CMK (cell line): Measurements from ENCODE around the gene SUSD6.
A peak's percentile ranks its signal among the peaks of the same experiment; 100 is the strongest.
"Not testable (repeated sequence)": the region's sequence is repeated elsewhere in the genome, so short reads cannot be mapped to it uniquely, and the experiment has no call there.

ENCODE experiments used
- DNase-seq: peaks from one replicate; pipeline ENCODE4 v3.0.0-alpha.2; 2010; ENCODE audit warnings: low read depth

The SUSD6 gene

DNA sequence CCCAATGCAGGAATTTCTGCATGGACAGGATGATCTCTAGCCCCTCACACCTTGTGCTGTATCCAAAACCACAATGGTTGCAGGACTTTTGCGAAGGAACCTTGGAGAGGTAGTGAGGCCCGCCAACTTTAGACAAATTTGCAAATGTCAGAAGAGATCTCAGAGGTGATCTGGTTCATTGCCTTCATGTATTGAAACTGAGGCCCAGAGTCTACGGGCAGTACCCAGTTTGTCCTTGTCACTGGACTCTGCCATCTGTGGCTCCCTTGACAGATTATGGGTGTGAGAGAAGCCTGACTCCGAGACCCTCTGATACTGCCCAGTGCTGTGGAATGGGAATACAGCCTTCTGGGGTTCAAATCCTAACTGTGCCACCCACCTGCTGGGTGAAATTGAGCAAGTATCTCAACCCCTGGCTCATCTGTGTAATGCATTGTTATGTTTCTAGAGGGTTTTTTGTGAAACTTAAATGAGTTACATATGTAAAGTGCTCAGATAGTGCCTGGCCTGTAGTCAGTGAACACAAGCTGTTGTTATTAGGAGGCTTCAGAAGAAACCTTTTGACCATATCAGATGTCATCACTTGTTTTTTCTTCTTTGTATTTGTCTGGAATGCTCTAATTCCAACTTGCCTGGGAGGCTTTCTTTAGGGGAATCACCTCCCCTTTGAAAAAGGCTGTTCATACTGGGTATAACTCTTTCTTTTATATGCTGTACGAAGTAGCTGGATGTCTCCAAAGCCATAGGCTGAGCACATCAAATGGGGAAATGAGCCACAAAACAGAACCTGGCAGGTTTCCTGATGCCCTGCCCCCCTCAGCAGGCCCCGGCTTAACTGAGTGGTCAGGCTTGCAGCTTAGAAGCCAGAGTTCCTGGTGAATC is 84.2 kb downstream of the SUSD6 start:
- no peak for DNase-seq

DNA sequence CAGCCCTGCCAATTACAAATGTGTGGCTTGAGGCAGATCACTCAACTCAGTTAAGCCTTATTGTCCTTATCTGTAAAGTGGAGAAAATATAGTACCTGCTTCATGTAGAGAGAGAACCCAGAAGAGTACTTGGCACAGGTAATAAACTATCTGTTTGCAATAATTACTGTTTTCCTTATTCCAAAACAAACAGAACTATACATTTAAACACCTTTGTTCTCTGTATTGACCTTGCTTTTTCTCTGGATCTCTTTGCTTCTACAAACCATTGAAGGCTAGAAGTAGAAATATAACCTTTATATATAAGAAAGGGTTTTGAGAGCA is 84.8 kb downstream of the SUSD6 start:
- no peak for DNase-seq

DNA sequence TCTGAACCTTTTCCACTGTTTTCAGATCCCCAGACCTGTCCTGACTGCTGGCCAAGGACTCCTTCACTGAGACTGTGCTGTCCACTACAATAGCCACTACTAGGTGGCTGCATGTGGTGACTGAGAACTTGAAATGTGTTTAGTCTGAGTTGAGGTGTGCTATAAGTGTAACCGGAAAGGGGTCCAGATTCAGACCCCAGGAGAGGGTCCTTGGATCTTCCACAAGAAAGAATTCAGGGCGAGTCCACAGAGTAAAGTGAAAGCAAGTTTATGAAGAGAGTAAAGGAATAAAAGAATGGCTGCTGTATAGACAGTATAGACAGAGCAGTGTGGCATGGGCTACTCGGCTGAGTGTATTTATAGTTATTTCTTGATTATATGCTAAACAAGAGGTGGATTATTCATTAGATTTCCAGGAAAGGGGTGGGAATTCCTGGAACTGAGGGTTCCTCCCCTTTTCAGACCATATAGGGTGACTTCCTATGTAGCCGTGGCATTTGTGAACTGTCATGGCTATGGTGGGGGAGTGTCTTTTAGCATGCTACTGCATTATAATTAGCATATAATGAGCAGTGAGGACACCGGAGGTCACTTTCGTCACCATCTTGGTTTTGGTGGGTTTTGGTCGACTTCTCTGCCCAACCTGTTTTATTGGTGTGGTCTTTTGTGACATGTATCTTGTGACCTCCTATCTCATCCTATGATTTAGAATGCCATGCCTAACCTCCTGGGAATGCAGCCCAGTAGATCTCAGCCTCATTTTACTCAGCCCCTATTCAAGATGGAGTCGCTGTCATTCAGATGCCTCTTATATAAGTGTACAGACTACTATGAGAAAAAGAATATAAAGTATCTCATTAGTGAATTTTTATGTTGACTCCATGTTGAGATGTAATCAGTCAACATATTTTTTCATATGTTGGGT is 85.5 kb downstream of the SUSD6 start:
- peak; percentile 54 for DNase-seq

DNA sequence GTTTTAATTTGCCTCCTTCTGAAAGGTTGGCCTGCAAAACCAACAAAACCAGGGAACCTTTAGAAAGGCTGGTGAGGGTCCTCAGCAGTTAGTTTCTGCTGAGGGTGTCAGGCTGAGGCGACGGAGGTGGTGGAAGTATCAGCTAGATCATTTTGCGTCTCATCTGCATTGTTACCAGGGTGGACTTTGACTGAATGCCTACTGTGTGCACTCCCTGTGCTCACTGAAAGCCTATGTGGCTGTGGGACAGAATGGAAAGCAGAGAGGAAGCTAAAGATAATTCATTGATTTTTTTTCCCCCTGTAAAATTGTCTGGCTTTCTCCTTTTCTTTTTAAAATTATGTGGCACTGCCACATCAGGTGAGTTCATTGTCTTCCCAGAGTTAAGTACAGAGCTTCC is 87.2 kb downstream of the SUSD6 start:
- no peak for DNase-seq

DNA sequence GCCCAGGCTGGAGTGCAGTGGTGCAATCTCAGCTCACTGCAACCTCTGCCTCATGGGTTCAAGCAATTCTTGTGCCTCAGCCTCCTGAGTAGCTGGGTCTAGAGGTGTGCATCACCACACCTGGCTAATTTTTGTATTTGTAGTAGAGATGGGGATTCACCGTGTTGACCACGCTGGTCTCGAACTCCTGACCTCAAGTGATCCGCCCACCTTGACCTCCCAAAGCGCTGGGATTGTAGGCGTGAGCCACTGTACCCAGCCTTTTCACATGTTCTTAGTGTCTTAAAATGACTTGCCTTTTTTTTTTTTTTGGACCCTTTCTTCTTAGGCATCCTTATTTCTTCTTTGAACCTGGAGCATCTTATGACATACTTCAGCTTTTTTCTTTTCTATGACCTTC is 87.8 kb downstream of the SUSD6 start:
- not testable (repeated sequence) for DNase-seq

DNA sequence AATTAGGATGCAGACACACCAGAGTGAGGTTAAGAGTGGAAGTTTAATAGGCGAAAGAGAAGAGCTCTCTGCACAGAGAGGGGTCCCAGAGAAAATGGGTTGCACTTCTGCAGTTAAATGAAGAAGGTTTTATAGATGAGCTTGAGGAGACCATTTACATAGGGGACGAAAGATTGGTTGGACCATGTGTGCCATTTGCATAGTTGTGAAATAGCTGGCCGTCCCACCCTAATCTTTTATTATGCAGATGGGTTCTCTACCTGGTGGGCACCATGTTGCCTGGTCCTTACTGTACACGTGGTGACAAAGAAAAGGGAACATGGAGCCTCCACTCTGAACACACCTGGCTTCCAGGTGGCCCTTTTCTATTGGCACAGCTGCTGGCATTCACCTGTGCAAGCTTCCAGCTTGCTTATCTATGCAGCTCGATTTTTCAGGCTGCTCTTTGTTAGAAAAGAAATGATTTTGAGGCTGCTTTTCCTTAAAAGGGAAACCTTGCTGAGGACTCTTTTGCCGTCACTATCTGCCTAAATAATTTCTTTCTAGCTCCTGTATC is 88.4 kb downstream of the SUSD6 start:
- DNase-seq, result no peak

DNA sequence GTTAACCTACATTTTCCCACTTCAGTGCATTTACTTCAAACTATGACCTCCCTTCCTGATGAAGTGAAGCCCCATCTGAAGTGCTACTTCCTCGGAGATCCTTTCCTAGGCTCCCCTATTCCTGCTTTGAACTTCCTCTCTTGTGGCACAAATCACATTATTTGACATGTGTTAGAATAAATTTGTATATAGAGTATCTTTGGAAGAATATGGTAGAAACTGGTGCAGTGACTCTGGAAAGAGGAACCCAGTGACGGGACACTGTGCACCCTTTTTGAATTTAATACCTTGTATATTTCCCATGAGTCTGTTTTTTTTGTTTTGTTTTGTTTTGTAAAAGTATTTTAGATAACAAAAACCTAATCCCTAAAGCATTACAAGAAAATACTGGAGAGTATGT is 89.2 kb downstream of the SUSD6 start:
- no peak for DNase-seq

DNA sequence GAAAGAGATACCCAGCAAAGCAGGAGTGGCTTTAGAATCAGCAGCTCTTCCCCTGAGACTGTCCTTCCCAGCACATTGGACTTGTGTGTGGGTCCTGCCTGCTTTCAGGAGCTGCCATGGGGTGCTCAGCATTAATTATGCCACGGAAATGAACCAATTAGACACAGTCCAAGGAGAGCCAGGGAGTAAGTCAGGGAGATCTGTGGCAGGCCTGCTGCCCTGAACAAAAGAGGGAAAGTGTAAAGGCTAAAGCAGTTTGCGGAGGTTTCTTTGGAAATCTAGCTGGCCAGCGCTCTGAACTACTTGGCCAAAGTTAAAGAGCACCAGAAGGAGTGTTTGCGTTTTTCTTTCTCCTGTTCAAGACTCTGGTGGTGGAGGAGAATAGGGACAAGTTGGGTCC is 89.9 kb downstream of the SUSD6 start:
- no peak for DNase-seq

DNA sequence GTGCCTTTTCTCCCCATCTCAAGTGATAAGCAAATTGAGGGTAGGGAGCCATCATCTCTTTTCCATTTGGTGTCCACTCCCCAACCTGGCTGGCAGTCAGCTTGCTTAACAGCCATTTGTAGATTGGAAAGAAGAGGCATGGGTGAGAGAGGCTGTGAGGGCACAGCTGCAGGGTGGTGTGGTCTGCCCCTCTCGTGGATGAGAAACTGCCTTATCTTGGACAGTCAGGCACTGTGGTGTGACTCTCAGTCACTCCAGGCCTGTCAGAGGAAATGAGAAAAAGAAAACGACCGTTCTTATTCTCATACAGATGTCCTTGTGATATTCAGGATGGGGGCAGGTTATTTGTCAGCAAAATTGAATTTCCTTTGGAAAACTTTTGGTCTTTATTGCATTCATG is 90.5 kb downstream of the SUSD6 start:
- no peak for DNase-seq

DNA sequence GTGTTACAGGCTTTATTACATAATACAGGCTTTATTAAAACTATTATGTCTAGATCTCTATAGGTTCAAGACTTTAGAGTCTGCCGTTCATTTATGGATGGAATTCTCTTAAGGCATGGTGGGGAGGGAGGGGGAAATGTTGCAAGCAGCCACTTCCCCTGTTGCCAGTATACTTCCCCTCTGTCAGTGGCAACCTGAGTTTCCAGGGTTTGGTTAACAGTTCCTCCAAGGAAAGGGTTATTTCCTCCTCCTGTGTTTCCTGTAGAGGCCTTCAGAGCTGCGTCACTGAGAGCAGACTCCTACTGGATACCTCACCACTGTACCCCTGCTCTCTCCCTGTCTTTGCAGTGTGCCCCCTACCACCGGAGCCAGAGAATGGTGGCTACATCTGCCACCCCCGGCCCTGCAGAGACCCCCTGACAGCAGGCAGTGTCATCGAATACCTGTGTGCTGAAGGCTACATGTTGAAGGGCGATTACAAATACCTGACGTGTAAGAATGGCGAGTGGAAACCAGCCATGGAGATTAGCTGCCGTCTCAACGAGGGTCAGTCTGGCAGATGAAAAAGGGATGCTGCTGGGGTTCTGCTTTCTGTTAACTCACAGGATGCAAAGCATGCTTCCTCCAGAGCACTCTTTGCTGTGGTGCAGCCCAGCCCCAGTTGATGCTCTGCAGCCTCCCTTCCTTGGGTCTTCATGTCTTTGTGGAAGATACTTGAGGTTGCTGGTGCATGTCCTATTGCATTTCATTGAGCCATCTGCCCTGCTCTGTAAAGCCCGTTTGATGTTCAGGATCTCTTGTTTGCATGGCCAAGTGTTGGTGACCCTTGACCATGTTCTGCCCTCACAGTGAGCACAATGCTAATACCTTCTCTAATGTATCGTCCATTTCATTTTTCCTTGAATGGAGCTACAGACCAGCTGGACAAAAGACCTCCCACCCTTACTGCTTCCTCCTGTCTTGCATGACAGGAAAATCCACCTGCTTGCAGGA is 91.9 kb downstream of the SUSD6 start:
- no peak for DNase-seq

DNA sequence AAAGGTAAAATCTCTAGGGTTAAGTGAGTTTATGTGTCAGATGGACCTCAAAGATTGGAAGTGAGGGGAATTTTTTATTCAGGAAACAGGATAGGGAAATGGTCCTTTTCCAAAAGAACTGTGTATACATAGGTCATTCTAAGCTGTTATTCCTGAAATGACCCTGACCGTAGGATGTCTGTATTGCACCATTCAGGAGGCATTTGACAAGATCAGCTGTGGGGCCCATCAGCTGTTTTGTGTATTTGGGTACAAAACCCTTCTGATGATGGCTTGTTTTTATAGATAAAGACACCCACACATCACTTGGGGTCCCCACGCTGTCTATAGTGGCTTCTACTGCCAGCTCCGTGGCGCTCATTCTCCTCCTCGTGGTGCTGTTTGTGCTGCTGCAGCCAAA is 92.9 kb downstream of the SUSD6 start:
- DNase-seq, result no peak

DNA sequence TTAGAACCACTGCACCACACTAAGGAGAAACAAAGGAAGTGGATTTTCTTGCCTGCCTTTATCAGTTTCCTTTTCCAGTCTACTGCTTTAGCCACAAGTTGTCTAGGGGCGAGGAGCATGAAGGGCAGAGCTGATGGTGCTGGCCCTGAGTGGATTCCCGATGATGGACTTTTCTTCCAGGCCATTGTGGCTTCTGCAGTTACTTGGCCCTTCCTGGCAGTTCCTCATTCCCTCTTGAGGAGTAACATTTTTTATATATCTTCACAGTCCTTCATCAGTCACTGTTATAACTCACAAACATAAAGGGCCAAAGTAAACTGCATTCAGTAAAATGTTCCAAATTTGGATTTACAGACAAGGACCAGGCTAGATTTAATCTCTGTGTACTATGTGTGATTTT is 94.3 kb downstream of the SUSD6 start:
- DNase-seq, result no peak

DNA sequence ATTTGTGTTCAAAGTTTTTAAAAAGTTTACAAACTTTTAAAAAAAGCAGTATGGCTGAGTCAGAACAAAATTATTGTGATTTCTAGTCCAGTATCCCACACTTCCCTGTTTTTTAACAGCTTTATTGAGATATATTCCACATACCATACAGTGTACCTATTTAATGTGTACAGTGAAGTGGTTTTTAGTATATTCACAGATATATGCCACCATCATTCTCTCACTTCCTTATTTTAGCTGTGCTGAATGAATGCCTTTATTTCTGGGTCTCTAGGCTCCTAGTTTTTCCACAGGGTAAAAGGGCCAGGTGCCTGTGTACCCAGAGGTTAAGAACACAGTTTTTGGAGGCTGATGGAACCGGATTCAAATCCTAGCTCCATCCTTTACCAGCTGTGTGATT is 96.7 kb downstream of the SUSD6 start:
- no peak for DNase-seq

DNA sequence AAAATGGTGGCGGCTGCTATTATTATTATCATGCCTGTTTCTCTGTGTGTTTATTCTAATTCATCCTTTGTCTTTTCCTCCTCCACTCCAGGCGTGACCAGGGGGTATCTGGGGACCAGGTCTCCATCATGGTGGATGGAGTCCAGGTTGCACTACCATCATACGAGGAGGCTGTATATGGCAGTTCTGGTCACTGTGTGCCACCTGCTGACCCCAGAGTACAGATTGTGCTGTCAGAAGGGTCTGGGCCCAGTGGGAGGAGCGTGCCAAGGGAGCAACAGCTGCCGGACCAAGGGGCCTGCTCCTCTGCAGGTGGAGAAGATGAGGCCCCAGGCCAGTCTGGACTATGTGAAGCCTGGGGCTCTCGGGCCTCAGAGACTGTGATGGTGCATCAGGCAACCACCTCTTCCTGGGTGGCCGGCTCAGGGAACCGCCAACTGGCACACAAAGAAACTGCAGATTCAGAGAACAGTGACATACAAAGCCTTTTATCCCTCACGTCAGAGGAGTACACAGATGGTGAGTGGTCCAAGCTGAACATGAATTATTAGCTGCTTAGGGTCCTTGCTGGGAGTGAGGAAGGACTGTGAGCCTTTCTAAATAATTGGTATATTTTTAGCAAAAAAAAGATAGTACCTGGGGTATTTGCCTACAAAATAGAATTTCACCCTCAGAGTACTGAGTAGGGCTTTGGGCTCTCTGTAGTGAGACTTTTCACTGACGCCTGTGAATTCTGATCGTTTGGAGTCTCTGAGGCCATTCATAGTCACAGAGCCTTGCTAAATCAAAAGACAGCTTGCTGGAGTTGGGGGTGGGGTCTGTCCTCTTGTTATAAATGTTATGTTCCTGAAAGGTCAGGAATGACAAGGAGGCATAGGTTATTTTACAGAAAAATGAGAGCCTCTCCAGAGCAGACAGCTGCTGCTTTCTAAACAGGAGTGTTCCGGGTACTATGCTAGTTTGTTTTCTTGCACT is 97.5 kb downstream of the SUSD6 start:
- no peak for DNase-seq

DNA sequence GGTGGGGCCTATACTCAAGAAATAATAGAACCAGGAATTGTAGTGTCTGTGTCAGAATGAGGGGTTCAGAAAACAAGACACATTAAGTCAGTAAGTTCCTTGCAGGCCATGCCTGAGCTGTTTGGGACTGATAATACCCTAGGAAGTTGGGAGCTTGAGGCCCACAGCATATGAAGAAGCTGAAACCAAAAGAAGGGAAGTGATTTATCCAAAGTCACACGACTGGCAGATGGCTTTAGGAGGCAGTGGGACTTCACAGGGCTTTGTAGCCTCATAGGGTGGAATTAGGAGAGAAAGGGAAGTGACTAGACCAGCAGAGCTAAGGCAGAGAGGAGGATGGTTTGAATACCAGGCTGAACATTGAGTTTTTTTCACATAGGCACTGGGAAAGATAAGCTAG is 99.0 kb downstream of the SUSD6 start:
- no peak for DNase-seq

DNA sequence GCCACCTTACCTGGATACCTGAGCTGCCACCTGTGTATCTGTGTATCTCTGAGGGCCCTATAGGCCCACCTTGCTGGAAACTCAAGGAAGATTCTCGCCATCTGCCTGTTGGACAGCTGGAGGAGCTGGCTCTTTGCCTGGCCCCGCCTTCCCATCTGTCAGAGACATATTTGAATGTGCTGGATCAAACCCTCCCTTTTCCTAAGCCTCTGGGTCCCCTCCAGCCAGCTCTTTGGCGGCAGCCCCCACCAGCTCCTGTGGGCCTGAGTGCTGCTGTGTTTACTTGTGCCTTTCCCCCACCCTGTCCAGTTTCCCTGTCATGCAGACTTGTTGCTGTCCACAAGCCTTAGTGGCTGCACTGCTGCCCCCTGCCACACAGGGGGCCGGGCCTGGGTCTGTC is 99.7 kb downstream of the SUSD6 start:
- no peak for DNase-seq

DNA sequence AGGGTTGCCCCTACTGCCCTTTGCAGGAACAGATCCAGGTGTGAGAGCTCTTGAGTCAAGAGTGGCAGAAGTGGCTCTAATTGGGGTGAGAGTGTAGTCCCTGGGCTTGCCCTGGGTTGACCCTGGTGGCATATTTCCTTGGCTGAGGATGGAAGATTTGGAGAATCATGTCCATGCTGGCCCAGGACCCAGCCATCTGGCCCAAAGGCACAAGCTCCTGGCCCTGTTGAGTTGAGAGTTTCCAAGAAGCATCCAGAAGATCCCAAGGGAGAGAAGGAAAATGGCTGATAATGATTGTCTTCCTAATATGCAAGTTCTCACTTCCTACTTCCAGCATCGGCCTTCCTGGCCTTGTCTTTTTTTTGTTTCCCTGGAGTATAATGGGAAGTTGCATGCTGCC is 100.1 kb downstream of the SUSD6 start:
- DNase-seq, result no peak

DNA sequence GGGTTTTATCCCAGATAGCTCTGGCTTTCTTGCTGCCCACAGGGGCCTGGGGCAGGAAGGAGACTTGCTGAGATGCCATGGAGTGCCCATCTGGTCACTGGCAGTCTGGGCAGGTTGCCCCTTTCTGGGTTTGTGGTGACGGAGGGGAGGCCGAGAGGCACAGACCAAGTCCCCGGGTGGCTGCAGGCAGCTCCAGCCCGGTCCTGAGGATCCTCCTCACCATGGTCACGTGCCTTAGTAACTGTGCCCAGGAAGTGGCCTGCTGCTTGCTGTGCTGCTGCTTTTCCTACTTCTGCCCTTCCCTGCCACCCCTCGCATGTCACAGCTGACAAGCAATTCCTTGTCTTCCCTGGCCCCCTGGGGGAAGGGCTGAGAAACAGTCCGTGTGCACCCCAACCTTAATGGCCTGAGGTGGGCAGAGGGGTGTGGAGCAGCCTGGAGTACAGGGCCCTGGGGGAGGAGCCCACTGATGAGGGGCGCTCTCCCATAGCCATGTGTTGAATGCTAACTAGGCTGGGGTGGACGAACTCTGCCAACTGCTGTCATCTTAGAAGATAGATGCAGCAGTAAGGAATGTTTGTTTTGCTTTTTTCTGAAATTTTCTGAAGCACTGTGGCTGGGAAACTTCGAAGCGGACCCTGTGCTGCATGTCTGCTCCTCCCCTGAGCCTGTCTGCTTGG is 100.6 kb downstream of the SUSD6 start:
- DNase-seq, result no peak

DNA sequence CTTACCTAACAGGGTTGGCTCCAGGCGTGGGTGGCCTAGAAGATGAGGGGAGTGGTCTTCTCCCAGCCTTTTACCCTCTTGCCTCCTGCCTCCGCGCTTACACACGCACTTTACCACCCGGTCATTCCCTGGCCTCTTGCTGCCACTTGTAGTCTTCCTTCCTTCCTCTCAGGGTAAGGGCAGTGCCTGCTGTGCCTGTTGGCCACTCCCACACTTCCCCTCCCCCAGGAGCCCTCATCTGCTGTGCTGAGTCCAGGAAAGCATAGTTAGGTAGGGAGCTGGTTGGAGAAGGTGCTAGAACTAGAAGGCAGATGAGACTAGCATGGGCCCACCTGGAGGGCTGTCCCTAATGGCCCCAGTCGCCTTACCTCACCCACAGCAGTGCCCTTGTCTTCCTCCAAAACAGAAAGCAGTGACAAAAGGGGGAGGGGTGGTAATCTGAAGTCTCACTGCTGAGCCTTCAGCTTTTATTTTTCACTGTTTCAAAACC is 101.2 kb downstream of the SUSD6 start:
- no peak for DNase-seq
